Fibroblast of the conjunctiva (primary cell): ENCODE measurements around the gene EPPIN.
"Not testable (repeated sequence)": the region's sequence is repeated elsewhere in the genome, so short reads cannot be mapped to it uniquely, and the experiment has no call there.

Experiments used
- DNase-seq: peaks from one replicate; pipeline ENCODE4 v3.0.0-alpha.2; 2010; ENCODE audit warnings: low read depth

EPPIN gene

GRCh38 chr20:45547206-45547770 lies at the start of gene EPPIN:
EPPIN (minus strand) TSS chr20:45547401; CDS start chr20:45547357, 44 bp downstream.
- no peak for DNase-seq

- DNase-seq = no peak
These were observed 48.0 kb upstream of the EPPIN start for GRCh38 chr20:45595235-45595634.

GRCh38 chr20:45593498-45593897 lies 46.3 kb upstream of the EPPIN start:
- DNase-seq = no peak

- DNase-seq = peak; percentile 12
These were observed 45.5 kb upstream of the EPPIN start for GRCh38 chr20:45592574-45593189.

- no peak for DNase-seq
These were observed 42.5 kb upstream of the EPPIN start for GRCh38 chr20:45589725-45590124.

- DNase-seq = no peak
These were observed 41.6 kb upstream of the EPPIN start for GRCh38 chr20:45588800-45589199.

GRCh38 chr20:45585986-45586385 lies 38.8 kb upstream of the EPPIN start:
- not testable (repeated sequence) for DNase-seq

- DNase-seq = not testable (repeated sequence)
These were observed 37.1 kb upstream of the EPPIN start for GRCh38 chr20:45584294-45584693.

- no peak for DNase-seq
These were observed 36.3 kb upstream of the EPPIN start for GRCh38 chr20:45583502-45583901.

- no peak for DNase-seq
These were observed 34.5 kb upstream of the EPPIN start for GRCh38 chr20:45581702-45582101.

GRCh38 chr20:45579184-45579583 lies 32.0 kb upstream of the EPPIN start, which contains the start of gene WFDC8:
WFDC8 (minus strand) TSS chr20:45579284; CDS start chr20:45579247, 37 bp downstream.
- no peak for DNase-seq

- DNase-seq = no peak
These were observed 31.0 kb upstream of the EPPIN start for GRCh38 chr20:45578231-45578630.

- DNase-seq = no peak
These were observed 29.8 kb upstream of the EPPIN start for GRCh38 chr20:45576995-45577394.

GRCh38 chr20:45575931-45576330 lies 28.7 kb upstream of the EPPIN start:
- DNase-seq = no peak

GRCh38 chr20:45569650-45570049 lies 22.4 kb upstream of the EPPIN start:
- not testable (repeated sequence) for DNase-seq

GRCh38 chr20:45564760-45565276 lies 17.6 kb upstream of the EPPIN start:
- no peak for DNase-seq

GRCh38 chr20:45555198-45555597 lies 8.0 kb upstream of the EPPIN start:
- no peak for DNase-seq

- DNase-seq = no peak
These were observed 5.3 kb upstream of the EPPIN start for GRCh38 chr20:45552456-45552855.

GRCh38 chr20:45550765-45551164 lies 3.6 kb upstream of the EPPIN start:
- no peak for DNase-seq

- no peak for DNase-seq
These were observed 1.2 kb upstream of the EPPIN start for GRCh38 chr20:45548410-45548809.

- DNase-seq = peak; percentile 24
These were observed 1.3 kb downstream of the EPPIN start for GRCh38 chr20:45545754-45546453.

GRCh38 chr20:45545351-45545750 lies 1.9 kb downstream of the EPPIN start:
- no peak for DNase-seq

- no peak for DNase-seq
These were observed 7.8 kb downstream of the EPPIN start, which contains the start of gene WFDC6 for GRCh38 chr20:45539382-45539781. WFDC6 (minus strand) TSS chr20:45539482; CDS start chr20:45539407, 75 bp downstream.
